Loucy (cell line): ENCODE measurements around the gene SSPN.

Source experiments
- EZH2phosphoT487 ChIP-seq: fragments of 200-600 bp; IDR thresholded peaks from 2 replicates; pipeline ENCODE4 v1.6.1; 2018; ENCODE audit warnings: antibody characterized with exemption, mild to moderate bottlenecking, moderate library complexity, borderline replicate concordance
- TF ChIP-seq, protein P1 (sequence below): fragments of 200-600 bp; sonication (generic); conservative IDR thresholded peaks from 2 replicates; pipeline ENCODE4 v1.5.1; 2014; ENCODE audit warnings: mild to moderate bottlenecking, antibody characterized with exemption, low read length

DNA sequence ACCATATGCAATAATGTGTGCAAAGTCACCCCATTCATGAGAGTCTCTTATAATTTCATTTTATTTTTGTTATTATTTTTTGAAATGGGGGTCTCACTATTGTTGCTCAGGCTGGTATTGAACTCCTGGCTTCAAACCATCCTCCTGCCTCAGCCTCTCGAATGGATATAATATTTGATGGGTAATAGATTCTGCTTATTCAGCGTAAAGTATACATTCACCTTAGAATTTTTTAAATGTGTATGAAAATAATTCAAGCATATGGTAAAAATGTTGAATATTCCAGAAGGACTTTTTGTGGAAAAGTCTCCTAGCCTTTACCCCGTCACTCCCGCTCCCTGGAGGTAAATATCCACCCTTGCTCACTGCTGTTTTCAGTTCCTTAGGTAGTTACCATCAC lies 23.4 kb upstream of the SSPN start:
- TF ChIP-seq, protein P1, sequence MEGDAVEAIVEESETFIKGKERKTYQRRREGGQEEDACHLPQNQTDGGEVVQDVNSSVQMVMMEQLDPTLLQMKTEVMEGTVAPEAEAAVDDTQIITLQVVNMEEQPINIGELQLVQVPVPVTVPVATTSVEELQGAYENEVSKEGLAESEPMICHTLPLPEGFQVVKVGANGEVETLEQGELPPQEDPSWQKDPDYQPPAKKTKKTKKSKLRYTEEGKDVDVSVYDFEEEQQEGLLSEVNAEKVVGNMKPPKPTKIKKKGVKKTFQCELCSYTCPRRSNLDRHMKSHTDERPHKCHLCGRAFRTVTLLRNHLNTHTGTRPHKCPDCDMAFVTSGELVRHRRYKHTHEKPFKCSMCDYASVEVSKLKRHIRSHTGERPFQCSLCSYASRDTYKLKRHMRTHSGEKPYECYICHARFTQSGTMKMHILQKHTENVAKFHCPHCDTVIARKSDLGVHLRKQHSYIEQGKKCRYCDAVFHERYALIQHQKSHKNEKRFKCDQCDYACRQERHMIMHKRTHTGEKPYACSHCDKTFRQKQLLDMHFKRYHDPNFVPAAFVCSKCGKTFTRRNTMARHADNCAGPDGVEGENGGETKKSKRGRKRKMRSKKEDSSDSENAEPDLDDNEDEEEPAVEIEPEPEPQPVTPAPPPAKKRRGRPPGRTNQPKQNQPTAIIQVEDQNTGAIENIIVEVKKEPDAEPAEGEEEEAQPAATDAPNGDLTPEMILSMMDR, result no peak
- no peak for TF ChIP-seq EZH2phosphoT487
